Measurements from ENCODE around the gene ZC2HC1C. TPM values are rescaled to one million over a fixed set of nuclear protein-coding genes. Genes with fewer than 3 reads are reported as not detected.

The ZC2HC1C gene
- total RNA-seq, 1 experiment from 2014 or later: 5.2 TPM

- no TSS peak for BruUV-seq (replicated peaks)
- peaks cover 7% of the 10 kb centered on the region for H3K4me1 ChIP-seq (ENCODE audit: control insufficient read depth, insufficient read depth, low read length)
- H3K36me3 ChIP-seq (ENCODE audit: control insufficient read depth, insufficient read depth, low read length): no peaks in the 10 kb centered on the region
- H3K27me3 ChIP-seq (ENCODE audit: control insufficient read depth, insufficient read depth, low read length): no peaks in the 10 kb centered on the region
- ChIA-PET POLR2A (interaction anchor here (0.6 kb wide), 2 partner anchors 80 to 318 kb away, joined by 3 to 6 read pairs; no protein-coding TSS in a partner anchor), CTCF (no interaction called here)
- DNase-seq (ENCODE audit: low read depth, low spot score): no peak
- intact Hi-C loops (cut with micrococcal nuclease; ENCODE audit: unreplicated experiment) (no loop called here), in situ Hi-C loops (cut with HindIII; ENCODE audit: low pct_unique_long_range_greater_than_20kb, low sequenced_read_pairs) (no loop called here)
- ATAC-seq: no peak
- no peak for TF ChIP-seq CTCF (IDR thresholded peaks at IDR 0.05)
- no peak for TF ChIP-seq TCF7L2 (IDR thresholded peaks at IDR 0.05; ENCODE audit: low read depth, low read length)
- no peak for TF ChIP-seq SIN3A (IDR thresholded peaks at IDR 0.05; ENCODE audit: borderline replicate concordance, insufficient read depth, low read depth, low read length)
- no peak for TF ChIP-seq POLR2AphosphoS5 (IDR thresholded peaks at IDR 0.05; ENCODE audit: low read depth, low read length)
- no peak for TF ChIP-seq REST (IDR thresholded peaks at IDR 0.05; ENCODE audit: insufficient read depth in 1 of 2, low read depth in 2 of 2, low read length in 1 of 2)
- H3K4me3 ChIP-seq (ENCODE audit: low read depth in 2 of 2, low read length in 2 of 2): peak overlapping the region in 1 of 2 experiments; percentile 64; a peak in 2 of 4 replicates
- H3K9me3 ChIP-seq (ENCODE audit: control insufficient read depth, insufficient read depth, low read depth, low read length): no peaks in the 10 kb centered on the region
- peak overlapping the region; percentile 99 for H3K27ac ChIP-seq (ENCODE audit: low read length)
Measured at GRCh38 chr14:75070383-75070782, 942 bp downstream of the ZC2HC1C start.

GRCh38 chr14:75077794-75078193 lies 8.4 kb downstream of the ZC2HC1C start:
- Histone ChIP-seq H3K4me3 (ENCODE audit: low read depth in 2 of 2, low read length in 2 of 2) (no peak overlapping the region), H3K9me3 (ENCODE audit: control insufficient read depth, insufficient read depth, low read depth, low read length) (no peaks in the 10 kb centered on the region), H3K27me3 (ENCODE audit: control insufficient read depth, insufficient read depth, low read length) (no peaks in the 10 kb centered on the region), H3K36me3 (ENCODE audit: control insufficient read depth, insufficient read depth, low read length) (no peaks in the 10 kb centered on the region), H3K27ac (ENCODE audit: low read length) (no peak overlapping the region), H3K4me1 (ENCODE audit: control insufficient read depth, insufficient read depth, low read length) (no peaks in the 10 kb centered on the region)
- no peak for TF ChIP-seq SIN3A (IDR thresholded peaks at IDR 0.05; ENCODE audit: borderline replicate concordance, insufficient read depth, low read depth, low read length)
- no peak for TF ChIP-seq CTCF (IDR thresholded peaks at IDR 0.05)
- TF ChIP-seq REST (IDR thresholded peaks at IDR 0.05; ENCODE audit: insufficient read depth in 1 of 2, low read depth in 2 of 2, low read length in 1 of 2): no peak
- TF ChIP-seq POLR2AphosphoS5 (IDR thresholded peaks at IDR 0.05; ENCODE audit: low read depth, low read length): no peak
- no peak for TF ChIP-seq TCF7L2 (IDR thresholded peaks at IDR 0.05; ENCODE audit: low read depth, low read length)
- ATAC-seq (no peak), DNase-seq (ENCODE audit: low read depth, low spot score) (no peak)
- in situ Hi-C loops (cut with HindIII; ENCODE audit: low pct_unique_long_range_greater_than_20kb, low sequenced_read_pairs) (no loop called here), intact Hi-C loops (cut with micrococcal nuclease; ENCODE audit: unreplicated experiment) (no loop called here)
- ChIA-PET CTCF (interaction anchor here (0.8 kb wide), 1 partner anchor 218 kb away, joined by 3 read pairs; no protein-coding TSS in a partner anchor), POLR2A (no interaction called here)
- BruUV-seq (replicated peaks): no TSS peak

Measured in Panc1 (cell line).